Stomach (tissue), 4 donors: Measurements from ENCODE around the gene ONECUT2.

Experiments used
- POLR2AphosphoS5 ChIP-seq, 3 donors: sonication (generic); formaldehyde crosslinking; IDR thresholded peaks; one replicate each; pipeline ENCODE4 v1.6.1; 2016; ENCODE audit warnings: antibody characterized with exemption in 3 of 3
- TF ChIP-seq, protein P1 (sequence below), 7 experiments: fragments of 450-650 bp in 4 of 7; fragments of 200-600 bp in 3 of 7; sonication (generic) in 3 of 7; IDR thresholded peaks; one replicate each; pipeline ENCODE4 v1.5.1; 2016 to 2019; ENCODE audit warnings: antibody characterized with exemption in 7 of 7, control low read depth in 2 of 7, mild to moderate bottlenecking in 1 of 7

DNA sequence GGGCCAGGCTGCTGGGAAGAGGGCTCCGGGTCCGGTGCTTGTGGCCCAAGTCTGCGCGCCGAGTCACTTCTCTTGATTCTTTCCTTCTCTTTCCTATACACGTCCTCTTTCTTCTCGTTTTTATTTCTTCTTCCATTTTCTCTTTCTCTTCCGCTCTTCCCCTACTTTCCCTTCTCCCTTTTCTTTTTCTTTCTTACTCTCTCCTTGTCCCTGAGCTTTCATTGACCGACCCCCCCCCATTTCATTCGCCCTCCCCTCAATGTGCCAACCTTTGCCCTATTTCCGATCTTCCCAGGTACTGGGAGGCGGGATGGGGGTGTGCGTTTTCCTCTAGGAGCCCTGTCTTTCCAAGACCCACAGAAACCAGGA lies 1.8 kb downstream of the ONECUT2 start:
- TF ChIP-seq, protein P1, sequence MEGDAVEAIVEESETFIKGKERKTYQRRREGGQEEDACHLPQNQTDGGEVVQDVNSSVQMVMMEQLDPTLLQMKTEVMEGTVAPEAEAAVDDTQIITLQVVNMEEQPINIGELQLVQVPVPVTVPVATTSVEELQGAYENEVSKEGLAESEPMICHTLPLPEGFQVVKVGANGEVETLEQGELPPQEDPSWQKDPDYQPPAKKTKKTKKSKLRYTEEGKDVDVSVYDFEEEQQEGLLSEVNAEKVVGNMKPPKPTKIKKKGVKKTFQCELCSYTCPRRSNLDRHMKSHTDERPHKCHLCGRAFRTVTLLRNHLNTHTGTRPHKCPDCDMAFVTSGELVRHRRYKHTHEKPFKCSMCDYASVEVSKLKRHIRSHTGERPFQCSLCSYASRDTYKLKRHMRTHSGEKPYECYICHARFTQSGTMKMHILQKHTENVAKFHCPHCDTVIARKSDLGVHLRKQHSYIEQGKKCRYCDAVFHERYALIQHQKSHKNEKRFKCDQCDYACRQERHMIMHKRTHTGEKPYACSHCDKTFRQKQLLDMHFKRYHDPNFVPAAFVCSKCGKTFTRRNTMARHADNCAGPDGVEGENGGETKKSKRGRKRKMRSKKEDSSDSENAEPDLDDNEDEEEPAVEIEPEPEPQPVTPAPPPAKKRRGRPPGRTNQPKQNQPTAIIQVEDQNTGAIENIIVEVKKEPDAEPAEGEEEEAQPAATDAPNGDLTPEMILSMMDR (IDR thresholded peaks at IDR 0.05), result no peak
- no peak for TF ChIP-seq POLR2AphosphoS5 (IDR thresholded peaks at IDR 0.05)
